NCI-H187 treated with DMSO at 0.1 percent for 48 hours (cell line): Measurements from ENCODE around the gene SERPING1.
A peak's percentile ranks its signal among the peaks of the same experiment; 100 is the strongest.

Experiments
- DNase-seq: peaks from one replicate; lab custom pipeline; 2025; lab: John Stamatoyannopoulos, UW

SERPING1 gene

GRCh38 chr11:57652662-57653061 lies 55.2 kb downstream of the SERPING1 start:
- no peak for DNase-seq

- DNase-seq: no peak
Observed at GRCh38 chr11:57653163-57653562, 55.7 kb downstream of the SERPING1 start.

GRCh38 chr11:57656885-57657193 lies 59.4 kb downstream of the SERPING1 start:
- DNase-seq: no peak

- peak; percentile 93 for DNase-seq
Observed at GRCh38 chr11:57657194-57658022, 59.9 kb downstream of the SERPING1 start, which contains the start of gene CLP1. Gene CLP1 (plus strand): TSS chr11:57657762. CDS start chr11:57659477, 1,715 bp downstream.

- DNase-seq: no peak
Observed at GRCh38 chr11:57658023-57658361, 60.5 kb downstream of the SERPING1 start.

GRCh38 chr11:57659669-57660068 lies 62.2 kb downstream of the SERPING1 start:
- no peak for DNase-seq

GRCh38 chr11:57662893-57663292 lies 65.4 kb downstream of the SERPING1 start:
- no peak for DNase-seq

GRCh38 chr11:57663975-57664374 lies 66.5 kb downstream of the SERPING1 start:
- no peak for DNase-seq
